Stimulated activated CD4-positive, alpha-beta T cell treated with anti-CD3 and anti-CD28 coated beads, Interleukin-12 subunit alpha, Interleukin-12 subunit beta, amount 100 ng/mL, for 24 hours (primary cell): Measurements from ENCODE around the gene OR1K1.
"Not testable (repeated sequence)": the region's sequence is repeated elsewhere in the genome, so short reads cannot be mapped to it uniquely, and the experiment has no call there.

Experiments used
- DNase-seq, 2 experiments: peaks; one replicate each; pipeline ENCODE4 v3.0.0-alpha.2; 2020; ENCODE audit warnings: low read depth in 2 of 2

OR1K1 gene

DNA sequence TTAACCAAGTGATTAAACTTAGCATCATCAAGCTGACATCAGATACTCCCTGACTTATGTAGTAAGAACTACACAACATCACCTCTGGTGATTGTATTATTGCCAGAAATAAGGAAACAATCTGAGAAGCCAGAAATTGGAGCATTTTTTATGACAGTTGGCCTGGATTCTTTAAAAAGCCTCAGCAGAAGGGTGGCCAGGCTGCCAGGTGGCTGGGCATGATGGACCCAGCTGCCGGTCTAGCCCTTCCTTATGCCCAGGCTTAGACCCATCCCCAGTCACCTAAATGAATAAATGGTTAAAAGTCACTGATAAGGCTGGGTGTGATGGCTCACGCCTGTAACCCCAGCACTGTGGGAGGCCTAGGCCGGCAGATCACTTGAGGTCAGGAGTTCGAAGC is 12.8 kb downstream of the OR1K1 start:
- no peak for DNase-seq

DNA sequence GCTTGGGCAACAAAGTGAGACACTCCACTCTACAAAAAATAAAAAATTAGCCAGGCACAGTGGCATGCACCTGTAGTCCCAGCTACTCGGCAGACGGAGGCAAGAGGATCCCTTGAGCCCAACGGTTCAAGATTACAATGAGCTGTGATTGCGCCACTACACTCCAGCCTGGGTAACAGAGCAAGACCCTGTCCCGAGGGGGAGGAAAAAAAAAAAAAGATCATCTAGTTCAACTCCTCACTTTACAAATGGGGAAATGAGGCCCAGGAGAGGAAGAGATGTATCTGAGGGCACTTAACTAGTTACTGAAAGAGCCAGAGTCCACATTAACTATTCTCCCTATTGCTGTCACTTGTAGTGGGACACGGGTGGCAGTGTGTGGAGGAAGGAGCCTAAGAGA is 14.6 kb downstream of the OR1K1 start:
- no peak for DNase-seq

DNA sequence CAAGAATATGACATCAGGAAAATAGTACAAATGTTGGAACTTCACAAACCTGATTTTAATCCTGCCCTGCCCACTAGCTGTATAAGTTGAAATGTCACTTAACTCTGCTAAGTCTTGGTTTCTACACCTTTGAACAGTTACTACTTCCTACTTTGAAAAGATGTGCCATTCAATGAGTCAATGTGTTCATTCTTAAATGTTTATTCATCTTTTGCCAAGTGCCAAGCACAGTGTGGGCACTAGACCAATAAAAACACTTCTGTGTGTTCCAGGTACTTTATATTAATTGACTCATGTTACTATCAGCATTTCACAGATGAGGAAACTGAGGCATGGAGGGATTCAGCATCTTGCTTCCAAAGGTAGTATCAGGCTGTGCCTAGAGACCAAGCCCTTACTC is 15.6 kb downstream of the OR1K1 start:
- DNase-seq = no peak

DNA sequence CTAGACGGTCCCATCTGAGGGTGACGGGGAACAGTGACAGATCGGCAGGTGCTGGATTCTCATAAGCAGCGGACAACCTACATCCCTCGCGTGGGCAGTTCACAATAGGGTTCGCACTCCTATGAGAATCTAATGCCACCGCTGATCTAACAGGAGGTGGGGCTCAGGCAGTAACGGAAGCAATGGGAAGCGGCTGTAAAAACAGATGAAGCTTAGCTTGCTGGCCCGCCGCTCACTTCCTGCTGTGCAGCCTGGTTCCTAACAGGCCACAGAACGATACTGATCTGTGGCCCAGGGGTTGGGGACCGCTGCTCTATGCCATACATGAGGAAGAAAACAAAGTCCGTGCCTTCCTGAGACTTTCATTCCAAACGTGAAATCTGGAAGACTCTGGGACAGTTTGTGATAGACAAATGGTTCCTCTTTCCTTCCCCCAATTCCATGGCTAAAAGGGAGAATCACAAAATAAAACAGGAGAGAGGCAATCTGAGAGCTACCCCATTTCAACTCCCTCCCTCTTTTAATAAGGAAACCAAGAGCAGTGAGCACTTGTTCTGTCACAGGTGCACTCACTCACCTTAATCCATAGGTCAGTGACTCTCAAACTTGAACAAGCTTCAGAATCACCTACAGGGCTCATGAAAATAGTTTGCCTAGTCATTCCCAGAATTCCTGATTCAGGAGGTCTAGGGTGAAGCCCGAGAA is 16.4 kb downstream of the OR1K1 start:
- no peak for DNase-seq

DNA sequence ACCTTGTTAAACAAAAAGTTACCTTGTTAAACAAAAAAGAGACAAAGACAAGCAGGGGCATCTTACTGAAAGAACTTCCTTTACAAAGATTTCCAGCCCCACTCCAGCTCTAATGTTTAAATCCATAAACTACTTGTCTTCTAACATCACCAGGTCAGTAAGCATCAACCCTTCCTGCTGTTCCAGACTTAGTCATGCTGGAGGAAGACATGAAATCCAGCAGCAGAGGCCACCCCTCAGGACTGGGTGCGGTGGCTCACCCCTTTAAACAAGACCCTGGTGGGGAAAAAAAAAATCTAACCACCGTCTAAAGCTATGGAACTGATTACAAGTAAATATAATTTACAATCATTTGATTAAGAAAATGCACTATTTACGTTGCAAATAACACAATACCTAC is 19.4 kb downstream of the OR1K1 start:
- DNase-seq = no peak

DNA sequence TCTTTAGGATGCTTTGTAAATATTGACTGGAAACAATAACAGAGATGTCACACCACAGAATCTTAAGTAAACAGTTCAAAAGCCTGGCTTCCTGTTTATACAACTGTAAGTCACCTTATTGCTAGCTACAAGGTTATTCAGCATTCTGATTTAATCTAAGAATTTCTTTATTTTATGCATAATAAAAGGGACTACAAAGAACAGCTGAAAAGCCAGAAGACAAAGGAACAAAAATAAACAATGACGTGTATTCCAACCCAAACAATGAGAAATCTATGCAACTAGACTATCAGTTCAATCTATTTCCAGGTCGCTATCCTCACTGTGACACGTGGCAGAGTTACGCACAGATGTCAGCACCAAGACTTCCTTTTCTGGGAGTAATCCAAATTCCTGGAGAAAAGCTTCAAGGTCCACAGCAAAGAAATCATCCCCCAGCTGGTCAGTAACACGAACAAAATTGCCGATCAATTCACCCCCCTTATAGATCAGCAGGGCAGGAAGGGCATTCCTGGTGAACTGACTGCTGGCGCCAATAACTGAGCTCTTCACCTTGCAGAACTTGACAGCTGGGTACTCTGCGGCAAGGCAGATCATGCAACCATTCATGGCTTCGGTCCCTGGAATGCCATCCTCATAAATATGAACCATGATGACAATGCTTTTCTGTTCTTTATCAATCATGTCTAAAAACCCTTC is 20.0 kb downstream of the OR1K1 start:
- DNase-seq = no peak

DNA sequence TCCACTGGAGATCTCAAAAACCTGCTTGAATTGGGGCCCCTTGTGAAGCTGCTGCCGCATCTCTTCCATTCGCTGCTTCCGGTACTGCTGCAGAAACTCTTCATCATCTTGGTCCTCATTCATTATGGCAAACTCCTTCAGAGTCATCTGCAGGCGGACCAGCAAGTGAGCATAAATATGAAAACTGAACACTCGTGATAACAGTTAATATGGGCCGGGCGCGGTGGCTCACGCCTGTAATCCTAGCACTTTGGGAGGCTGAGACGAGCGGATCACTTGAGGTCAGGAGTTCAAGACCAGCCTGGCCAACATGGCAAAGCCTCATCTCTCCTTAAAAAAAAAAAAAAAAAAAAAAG is 20.5 kb downstream of the OR1K1 start:
- DNase-seq = no peak

DNA sequence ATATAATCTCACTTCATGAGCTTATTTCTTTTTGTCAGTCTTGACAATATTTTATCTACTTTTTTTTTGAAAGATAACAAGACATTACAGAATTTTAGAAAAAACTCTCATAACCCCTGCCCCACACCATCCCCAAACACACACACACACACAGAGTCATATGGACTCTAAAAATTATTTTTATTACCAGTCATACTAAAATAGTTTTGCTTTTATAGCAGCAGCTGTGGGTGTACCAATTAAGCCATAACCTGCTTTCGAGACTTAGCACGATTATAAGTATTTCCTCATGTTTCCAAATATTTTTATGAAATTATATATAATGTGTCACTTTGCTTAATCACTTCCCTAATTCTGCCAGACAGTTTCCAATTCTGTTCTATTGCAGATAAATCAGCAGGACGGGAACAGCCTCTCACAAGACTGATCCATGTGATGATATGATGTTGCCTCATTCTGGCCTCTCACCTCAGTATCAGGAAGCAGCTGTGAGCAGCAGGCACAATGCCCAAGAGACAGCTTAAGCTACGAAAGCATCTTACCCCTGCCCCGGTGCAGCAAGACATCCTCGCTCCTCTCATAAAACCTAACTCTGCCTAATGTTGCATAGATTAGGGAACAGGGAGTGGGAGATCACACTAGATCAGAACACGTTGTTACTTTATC is 21.5 kb downstream of the OR1K1 start:
- no peak for DNase-seq

DNA sequence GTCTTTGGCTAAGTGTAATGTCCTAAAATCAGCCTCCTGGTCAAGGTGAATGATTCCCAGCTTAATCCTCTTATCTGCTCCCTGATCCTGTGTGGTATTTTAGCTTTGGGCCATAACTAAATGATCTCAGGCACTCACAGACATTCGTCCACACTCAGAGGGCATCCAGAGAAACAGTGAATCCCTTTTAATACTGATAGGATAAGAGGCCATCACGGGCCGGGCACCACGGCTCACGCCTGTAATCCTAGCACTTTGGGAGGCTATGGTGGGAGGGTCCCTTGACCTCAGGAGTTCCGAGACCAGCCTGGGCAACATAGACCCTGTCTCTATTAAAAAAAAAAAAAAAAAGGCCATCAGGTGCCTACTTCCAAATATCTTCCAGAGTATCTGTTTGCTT is 22.1 kb downstream of the OR1K1 start:
- no peak for DNase-seq

DNA sequence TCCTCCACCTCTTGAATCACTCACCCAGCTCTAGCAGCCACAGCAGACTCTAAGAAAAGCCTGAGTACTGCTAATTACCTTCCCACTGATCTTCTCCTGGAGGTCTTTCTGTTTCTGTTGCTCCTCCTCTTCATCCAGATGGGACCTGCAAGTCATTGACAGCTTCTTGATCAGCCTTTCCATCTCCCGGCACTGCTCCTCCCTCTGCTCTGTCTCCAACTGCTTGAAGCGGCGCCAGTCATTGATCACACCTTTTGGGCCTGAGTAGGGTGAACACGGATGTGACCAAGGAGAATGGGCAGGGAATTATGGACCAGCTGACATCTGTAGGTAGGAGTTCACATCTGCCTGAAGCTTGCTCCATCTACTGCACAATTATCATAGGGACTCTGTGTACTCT is 23.0 kb downstream of the OR1K1 start:
- DNase-seq = no peak

DNA sequence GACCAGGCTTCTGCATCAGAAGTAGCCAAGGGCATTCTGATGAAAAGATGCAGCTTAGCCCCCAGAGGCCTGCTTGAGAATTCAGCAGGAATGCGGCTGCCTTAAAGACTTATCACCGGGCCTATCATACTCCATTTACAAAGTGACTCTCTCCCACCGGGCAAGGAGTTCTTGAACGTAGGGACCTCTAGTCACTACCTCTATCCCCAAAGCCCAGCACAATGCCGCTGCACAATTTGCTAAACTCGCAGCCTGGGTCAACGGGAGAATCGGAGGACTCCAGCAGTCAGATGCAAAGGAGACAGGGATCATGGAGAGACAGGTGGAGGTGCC is 27.8 kb downstream of the OR1K1 start:
- DNase-seq = no peak

DNA sequence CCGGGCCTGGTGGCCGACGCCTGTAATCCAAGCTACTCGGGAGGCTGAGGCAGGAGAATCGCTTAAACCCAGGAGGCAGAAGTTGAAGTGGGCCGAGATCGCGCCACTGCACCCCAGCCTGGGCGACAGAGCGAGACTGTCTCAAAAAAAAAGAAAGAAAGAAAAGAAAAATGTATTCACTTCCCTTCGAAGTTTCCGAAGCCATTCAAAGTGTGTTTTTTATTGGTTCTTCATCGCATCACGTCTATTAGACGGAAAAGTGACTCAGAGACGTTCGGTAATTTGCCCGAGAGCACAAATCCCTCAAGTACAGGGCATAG is 29.0 kb downstream of the OR1K1 start:
- DNase-seq = not testable (repeated sequence)

DNA sequence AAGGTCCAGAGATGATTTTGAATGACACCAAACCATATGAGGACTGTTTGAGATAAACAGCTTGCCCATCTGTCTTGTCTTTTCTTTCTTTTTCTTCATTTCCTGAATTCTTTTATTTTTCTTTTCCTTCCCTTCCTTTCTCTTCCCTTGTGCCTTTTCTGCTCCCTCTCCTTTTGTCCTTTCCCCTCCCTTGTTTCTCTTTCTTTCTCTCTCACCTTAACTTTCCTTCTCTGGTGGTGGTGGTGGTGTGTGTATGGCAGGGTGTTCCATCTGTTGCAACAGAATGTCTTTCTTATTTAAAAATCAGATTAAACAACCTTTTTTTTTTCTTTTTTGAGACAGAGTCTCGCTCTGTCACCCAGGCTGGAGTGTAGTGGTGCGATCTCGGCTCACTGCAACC is 32.3 kb downstream of the OR1K1 start:
- no peak for DNase-seq

DNA sequence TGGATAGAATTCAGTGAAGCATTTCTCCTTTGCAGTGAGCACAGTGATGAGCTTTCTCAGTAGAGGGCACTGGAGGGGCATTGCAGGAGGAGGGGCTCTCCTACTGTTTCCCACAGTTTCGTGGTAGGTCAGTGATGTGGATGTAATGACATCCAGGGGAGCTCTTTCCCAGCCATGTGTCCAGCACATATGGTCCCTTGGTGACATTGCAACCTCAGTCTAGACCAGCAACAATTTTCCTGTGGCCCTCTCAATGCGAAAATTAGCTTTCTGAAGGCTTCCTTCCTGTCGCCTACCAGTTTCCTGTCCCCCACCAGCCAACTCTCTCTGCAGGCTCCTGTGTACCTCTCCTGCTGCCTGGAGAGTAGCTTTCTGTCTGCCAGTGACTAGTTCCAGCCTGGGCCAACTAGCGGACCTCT is 35.4 kb downstream of the OR1K1 start:
- DNase-seq = no peak

DNA sequence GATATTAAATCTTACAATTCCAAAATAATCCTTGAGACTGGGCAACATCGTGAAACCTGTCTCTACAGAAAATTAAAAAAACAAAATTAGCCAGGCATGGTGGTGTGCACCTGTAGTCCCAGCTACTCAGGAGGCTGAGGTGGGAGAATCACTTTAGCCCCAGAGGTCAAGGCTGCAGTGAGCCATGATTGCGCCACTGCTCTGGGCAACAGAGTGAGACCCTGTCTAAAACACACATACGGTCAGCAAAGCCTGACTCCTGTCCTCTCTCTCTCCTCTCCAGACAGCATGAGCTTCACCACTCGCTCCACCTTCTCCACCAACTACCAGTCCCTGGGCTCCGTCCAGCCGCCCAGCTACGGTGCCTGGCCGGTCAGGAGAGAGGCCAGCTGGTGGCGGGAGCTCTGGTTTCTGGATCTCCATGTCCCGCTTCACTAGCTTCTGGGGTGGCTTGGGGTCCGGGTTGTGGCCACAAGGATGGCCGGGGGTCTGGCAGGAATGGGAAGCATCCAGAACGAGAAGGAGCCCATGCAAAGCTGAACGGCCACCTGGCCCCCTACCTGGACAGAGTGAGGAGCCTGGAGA is 37.4 kb downstream of the OR1K1 start:
- DNase-seq = no peak

DNA sequence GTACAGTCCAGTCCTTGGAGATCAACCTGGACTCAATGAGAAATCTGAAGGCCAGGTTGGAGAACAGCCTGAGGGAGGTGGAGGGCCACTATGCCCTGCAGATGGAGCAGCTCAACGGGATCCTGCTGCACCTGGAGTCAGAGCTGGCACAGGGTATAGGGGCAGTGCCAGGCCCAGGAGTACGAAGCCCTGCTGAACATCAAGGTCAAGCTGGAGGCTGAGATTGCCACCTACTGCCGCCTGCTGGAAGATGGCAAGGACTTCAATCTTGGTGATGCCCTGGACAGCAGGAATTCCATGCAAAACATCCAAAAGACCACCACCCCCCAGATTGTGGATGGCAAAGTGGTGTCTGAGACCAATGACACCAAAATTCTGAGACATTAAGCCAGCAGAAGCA is 38.5 kb downstream of the OR1K1 start:
- DNase-seq = not testable (repeated sequence)

DNA sequence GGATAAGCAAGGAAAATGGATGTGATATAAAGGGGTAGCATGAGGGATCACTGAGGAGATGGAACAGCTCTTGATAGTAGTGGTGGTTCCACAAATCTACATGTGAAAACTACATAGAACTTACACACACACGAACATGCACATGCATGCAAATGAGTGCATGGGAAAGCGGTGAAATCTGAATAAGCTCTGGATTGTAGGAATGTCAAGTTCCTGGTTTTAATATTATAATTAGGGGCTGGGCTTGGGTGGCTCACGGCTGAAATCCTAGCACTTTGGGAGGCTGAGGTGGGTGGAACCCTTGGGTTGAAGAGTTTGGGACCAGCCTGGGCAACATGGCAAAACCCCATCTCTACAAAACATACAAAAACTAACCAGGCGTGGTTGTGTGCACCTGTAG is 41.6 kb downstream of the OR1K1 start:
- no peak for DNase-seq

DNA sequence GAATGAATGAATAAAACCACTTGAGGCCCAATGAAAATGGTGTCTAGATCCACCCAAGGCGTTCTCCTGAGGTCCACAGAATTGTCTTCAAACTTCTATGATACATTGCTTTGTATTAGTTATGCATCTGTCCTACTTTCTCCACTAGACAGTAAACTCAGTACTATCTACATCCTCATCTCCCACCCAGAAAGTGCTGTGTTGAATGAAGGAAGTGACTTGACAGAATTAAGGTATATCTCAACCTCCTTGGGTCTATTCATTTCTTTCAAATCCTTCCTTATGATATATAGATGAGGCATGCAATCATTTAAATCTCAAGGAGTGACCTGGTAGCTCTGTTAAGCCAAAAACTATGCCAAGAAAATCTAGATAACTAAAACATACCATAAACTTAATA is 44.2 kb downstream of the OR1K1 start:
- DNase-seq = no peak

DNA sequence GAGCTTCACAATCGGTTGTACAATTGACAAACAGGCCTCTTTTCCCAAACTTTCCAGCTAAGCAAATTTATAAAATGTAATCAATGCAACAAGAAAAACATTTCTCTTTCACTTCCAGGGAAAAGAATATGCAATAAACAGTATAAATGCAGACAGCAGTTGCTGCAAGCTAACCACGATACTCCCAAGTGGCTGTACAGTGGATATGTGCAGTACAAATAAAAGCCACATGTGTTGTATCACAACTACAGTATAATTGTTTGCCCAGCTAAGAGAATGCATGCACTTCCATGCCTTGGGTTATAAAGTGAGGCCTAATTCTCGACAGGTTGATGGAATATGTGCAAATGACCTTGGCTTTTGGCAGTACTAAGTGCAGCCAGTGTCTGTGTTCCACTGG is 45.2 kb downstream of the OR1K1 start:
- no peak for DNase-seq

DNA sequence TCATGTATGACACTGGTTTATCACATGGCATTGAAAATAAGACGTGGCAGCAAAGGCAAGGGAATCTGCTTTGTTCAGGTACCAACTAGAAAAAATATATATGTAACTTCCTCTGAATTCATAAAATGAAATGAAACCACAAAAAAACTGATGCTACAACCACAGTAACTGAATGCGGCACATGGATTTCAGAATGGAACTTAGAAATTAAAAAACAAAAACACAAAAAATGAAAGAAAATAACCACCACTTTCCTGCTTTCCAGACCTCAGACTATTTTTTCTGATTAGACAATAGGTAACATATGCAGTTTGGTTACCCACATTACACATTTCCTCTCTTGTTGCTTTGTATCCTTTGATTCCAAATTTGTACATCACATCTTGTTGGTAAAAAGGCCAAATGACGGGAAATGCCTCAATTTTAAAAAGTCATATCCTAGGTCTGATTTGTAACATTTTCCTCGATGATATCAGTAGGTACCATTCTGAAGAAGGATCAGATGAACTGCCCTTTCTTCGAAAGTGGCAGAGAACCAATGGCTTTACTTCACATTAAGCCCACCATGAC is 46.5 kb downstream of the OR1K1 start:
- no peak for DNase-seq

DNA sequence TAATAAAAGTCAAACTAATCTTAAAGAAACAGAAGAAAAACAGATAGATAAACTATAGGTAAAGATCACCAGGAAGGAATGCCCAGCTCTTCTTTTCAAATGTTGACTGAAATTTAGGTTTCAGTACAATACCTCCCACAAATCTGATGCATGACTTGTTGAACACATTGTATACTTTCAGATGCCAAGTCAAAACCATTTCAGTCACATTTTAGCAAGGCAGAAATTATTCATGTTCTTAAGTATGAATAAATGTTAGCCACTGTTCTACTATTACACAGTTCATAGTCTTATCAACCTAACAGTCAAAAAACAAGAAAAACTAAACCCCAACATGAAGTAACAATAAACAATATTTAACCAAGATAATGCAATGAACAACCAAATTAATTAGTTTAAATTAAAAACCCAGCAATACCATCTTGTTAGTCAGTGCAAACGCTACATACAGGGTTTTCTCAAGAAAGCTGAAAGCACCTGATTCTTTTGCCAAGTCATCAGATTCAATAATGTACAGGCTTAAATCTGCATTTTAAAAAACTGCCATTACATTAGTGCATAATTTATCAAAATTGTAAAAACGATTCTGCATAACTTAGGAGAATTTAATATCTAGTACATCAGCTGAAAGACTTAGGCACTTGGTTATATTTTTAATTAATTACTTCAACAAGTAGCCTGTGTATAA is 48.5 kb downstream of the OR1K1 start:
- no peak for DNase-seq
